ENCODE data around the gene OSBPL7. TPM values are rescaled to one million over a fixed set of nuclear protein-coding genes. Genes with fewer than 3 reads are reported as not detected.
A peak's percentile ranks its signal among the peaks of the same experiment; 100 is the strongest.

OSBPL7 gene
- total RNA-seq, 1 donor from 2014 or later, result 25.1 TPM

DNA sequence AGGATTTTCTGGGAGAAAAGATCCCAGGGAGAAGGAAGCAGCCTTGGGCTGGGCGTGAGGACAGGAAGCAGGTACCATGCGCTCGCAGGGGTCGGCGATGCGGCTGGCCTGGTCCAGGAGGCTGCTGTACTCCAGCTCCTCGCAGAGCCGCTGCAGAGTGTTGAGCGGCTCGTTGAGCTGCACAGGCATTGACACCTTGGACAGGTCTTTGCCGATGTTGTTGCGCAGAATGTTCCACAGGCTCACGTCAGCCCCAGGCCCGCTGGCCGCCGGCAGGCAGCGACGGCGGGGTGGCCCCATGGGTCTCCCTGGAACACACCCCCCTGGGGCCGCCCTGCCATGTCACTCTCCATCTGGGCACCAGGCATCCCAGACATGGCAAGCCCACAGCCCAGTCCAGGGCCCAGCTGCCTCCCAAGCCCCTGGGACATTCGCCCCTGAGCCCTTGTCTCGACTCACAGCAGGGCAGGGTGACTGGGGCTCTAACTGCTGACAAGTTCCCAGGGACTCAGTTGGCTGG, 8.0 kb downstream of the OSBPL7 start:
- no peak overlapping the region for H3K27ac Mint-ChIP-seq
- H3K4me1 Mint-ChIP-seq, result peaks cover 19% of the 10 kb centered on the region
- TF ChIP-seq, protein P1, sequence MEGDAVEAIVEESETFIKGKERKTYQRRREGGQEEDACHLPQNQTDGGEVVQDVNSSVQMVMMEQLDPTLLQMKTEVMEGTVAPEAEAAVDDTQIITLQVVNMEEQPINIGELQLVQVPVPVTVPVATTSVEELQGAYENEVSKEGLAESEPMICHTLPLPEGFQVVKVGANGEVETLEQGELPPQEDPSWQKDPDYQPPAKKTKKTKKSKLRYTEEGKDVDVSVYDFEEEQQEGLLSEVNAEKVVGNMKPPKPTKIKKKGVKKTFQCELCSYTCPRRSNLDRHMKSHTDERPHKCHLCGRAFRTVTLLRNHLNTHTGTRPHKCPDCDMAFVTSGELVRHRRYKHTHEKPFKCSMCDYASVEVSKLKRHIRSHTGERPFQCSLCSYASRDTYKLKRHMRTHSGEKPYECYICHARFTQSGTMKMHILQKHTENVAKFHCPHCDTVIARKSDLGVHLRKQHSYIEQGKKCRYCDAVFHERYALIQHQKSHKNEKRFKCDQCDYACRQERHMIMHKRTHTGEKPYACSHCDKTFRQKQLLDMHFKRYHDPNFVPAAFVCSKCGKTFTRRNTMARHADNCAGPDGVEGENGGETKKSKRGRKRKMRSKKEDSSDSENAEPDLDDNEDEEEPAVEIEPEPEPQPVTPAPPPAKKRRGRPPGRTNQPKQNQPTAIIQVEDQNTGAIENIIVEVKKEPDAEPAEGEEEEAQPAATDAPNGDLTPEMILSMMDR (IDR thresholded peaks at IDR 0.05; ENCODE audit: unreplicated experiment), result no peak
- H3K36me3 Mint-ChIP-seq, result peaks cover 26% of the 10 kb centered on the region
- H3K27me3 Mint-ChIP-seq (ENCODE audit: low read depth), result no peaks in the 10 kb centered on the region
- no peak overlapping the region for H3K4me3 Mint-ChIP-seq
- no peak for DNase-seq (ENCODE audit: low spot score in 2 of 2, unreplicated experiment in 2 of 2)
- no peaks in the 10 kb centered on the region for H3K9me3 Mint-ChIP-seq

DNA sequence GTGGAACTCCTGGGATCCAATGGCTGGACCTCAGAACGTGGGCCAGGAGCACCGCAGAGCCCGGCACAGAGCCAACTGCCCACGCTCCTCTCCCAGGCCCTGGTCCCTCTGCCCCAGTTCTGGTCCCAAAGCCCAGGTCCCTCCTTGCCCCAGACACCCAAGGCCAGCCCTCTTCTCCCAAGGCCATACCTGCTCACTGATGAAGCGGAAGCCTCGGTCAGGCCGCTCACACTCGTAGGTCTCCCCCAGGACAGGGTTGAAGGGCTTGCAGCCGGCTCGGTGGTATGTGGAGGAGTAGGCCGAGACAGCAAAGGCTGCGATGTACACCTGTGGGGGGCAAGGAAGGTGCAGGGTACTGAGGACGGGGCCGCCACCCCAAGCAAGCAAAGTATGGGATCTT, 8.5 kb downstream of the OSBPL7 start:
- H3K4me3 Mint-ChIP-seq, result no peak overlapping the region
- DNase-seq (ENCODE audit: low spot score in 2 of 2, unreplicated experiment in 2 of 2), result no peak
- no peaks in the 10 kb centered on the region for H3K27me3 Mint-ChIP-seq (ENCODE audit: low read depth)
- TF ChIP-seq, protein P1 (IDR thresholded peaks at IDR 0.05; ENCODE audit: unreplicated experiment), result no peak
- H3K27ac Mint-ChIP-seq, result no peak overlapping the region
- no peaks in the 10 kb centered on the region for H3K9me3 Mint-ChIP-seq
- H3K4me1 Mint-ChIP-seq, result peaks cover 19% of the 10 kb centered on the region
- H3K36me3 Mint-ChIP-seq, result peaks cover 30% of the 10 kb centered on the region

DNA sequence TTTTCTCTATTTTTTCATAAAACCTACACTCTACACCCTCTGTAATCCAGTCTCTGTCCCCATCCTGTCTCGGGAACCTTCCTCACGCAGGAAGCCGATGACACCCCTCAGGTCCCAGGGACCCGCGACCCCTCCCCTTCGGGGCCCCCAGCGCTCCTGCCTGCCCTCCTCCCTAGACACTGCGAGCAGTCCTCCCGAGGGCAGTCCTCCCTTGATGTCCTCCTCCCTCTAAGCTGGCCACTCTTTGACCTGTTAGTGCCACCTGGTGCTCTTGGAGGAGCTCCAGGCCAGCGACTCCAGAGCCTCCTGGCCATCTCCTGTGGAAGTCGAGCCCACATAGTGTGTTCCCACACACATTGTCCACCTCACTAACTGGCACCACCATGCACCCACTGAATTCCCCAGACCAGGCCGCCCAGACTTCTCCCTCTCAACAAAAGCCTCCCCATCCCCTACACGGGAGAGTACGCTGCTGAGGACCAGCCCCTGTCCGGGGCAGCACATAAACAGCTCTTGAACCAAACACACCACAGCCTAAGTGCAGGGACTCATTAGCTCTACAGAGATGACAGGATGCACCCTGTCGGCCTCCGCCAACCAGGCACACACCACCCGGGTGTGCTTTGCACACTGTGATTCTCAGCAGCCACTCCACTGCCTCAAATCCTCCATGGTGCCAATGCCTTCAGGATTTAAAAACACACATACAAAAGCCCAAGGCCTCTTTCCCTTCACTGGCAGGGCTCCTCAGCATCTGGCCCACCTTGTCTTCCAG, 9.3 kb downstream of the OSBPL7 start:
- no peak for DNase-seq (ENCODE audit: low spot score in 2 of 2, unreplicated experiment in 2 of 2)
- Mint-ChIP-seq H3K36me3 (peaks cover 28% of the 10 kb centered on the region), H3K27me3 (ENCODE audit: low read depth) (no peaks in the 10 kb centered on the region), H3K9me3 (no peaks in the 10 kb centered on the region), H3K27ac (no peak overlapping the region), H3K4me3 (no peak overlapping the region), H3K4me1 (peaks cover 19% of the 10 kb centered on the region)
- TF ChIP-seq, protein P1 (IDR thresholded peaks at IDR 0.05; ENCODE audit: unreplicated experiment), result no peak

DNA sequence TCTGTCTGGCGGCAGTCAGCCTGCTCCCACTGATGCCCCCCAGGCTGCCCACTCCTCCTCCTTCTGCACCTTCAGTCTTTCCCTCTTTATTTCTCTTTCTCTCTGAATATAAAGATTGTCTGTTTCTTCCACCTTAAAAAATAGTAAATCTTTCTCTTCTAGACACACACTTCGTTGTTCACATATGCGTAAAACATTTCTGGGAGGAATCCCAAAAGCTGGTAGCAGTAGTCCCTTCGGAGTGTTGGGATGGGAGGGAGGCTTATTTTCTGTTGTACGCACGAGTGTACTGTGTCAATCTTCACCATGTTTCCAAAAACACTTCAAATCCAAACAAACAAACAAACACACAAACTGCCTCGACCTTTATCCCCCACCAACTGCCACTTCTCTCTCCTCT, 9.9 kb downstream of the OSBPL7 start:
- DNase-seq (ENCODE audit: low spot score in 2 of 2, unreplicated experiment in 2 of 2), result no peak
- H3K36me3 Mint-ChIP-seq, result peaks cover 27% of the 10 kb centered on the region
- peak overlapping the region; percentile 66 for H3K27ac Mint-ChIP-seq
- H3K27me3 Mint-ChIP-seq (ENCODE audit: low read depth), result no peaks in the 10 kb centered on the region
- TF ChIP-seq, protein P1 (IDR thresholded peaks at IDR 0.05; ENCODE audit: unreplicated experiment), result no peak
- no peak overlapping the region for H3K4me3 Mint-ChIP-seq
- no peaks in the 10 kb centered on the region for H3K9me3 Mint-ChIP-seq
- peaks cover 19% of the 10 kb centered on the region for H3K4me1 Mint-ChIP-seq

DNA sequence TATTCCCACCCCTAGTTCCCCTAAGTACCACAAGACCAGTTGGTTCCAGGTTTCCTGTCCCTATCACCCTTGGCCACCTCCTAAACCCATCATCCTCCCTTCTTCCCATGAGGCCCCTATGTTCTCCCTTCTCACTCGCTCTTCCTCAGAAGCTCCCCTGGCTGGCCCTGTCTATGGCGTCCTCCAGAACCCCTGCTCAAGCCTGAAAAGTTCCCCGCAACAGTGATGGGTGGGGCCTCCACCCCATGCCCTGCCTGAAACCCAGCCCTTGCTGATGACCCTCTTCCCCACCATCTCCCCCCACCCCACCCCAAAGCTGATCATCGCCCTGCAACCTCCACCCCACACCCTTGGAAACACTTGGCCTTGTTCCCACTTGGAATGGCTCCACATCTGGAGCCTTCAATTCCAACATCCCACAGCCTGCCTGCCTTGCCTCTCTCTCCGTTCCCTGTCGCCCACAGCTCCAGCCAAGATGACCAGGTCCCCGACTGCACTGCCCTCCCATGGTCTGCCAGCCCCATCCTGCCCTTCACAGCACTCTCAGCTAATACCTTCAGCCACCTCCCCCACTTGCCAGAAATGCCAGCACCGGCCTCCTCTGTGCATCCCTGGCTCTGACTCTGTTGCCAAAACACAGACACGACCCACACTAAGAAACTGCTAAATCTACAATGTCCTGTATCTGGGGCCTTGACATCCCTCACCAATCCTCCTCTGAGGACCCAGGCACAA, 10.5 kb downstream of the OSBPL7 start:
- no peaks in the 10 kb centered on the region for H3K9me3 Mint-ChIP-seq
- TF ChIP-seq, protein P1 (IDR thresholded peaks at IDR 0.05; ENCODE audit: unreplicated experiment), result no peak
- DNase-seq (ENCODE audit: low spot score in 2 of 2, unreplicated experiment in 2 of 2), result no peak
- peaks cover 26% of the 10 kb centered on the region for H3K36me3 Mint-ChIP-seq
- no peaks in the 10 kb centered on the region for H3K27me3 Mint-ChIP-seq (ENCODE audit: low read depth)
- peak overlapping the region; percentile 66 for H3K27ac Mint-ChIP-seq
- peaks cover 19% of the 10 kb centered on the region for H3K4me1 Mint-ChIP-seq
- no peak overlapping the region for H3K4me3 Mint-ChIP-seq
